ENCODE data around the gene LMNTD2.

DNA sequence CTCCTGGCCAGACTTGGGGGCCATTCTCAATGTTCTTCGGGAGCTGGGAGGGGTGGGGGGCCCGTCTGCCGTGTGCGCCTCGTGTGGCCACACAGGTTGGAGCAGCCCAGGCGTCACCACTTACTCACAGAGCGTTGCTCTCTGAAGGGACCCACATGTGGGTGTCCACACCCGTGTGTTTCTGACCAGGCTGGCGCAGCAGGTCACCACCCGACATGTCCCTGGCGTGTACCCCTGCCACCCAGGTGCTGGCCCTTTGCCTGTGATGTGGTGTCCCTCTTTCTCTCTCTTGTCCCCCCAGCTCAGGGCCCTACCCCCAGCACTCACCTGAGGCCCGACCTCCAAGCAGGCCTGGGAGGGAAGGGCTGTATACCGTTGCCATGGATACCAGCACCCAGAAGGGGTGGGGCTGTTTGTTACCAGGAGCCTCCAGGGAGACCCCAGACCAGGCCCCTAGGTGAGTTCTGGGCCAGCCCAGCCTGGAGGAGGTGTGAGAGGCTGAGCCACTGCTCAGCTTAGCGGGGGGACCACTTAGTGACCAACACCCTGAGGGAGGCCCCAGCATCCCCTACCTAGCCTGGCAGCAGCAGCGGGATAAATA lies 1.4 kb downstream of the LMNTD2 start:
- TF ChIP-seq, protein P1, sequence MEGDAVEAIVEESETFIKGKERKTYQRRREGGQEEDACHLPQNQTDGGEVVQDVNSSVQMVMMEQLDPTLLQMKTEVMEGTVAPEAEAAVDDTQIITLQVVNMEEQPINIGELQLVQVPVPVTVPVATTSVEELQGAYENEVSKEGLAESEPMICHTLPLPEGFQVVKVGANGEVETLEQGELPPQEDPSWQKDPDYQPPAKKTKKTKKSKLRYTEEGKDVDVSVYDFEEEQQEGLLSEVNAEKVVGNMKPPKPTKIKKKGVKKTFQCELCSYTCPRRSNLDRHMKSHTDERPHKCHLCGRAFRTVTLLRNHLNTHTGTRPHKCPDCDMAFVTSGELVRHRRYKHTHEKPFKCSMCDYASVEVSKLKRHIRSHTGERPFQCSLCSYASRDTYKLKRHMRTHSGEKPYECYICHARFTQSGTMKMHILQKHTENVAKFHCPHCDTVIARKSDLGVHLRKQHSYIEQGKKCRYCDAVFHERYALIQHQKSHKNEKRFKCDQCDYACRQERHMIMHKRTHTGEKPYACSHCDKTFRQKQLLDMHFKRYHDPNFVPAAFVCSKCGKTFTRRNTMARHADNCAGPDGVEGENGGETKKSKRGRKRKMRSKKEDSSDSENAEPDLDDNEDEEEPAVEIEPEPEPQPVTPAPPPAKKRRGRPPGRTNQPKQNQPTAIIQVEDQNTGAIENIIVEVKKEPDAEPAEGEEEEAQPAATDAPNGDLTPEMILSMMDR (IDR thresholded peaks at IDR 0.05; ENCODE audit: insufficient read depth, low read length, poor library complexity, severe bottlenecking): no peak
- no peak for TF ChIP-seq EZH2phosphoT487 (conservative IDR thresholded peaks at IDR 0.05; ENCODE audit: low read length)
